HG03196 (cell line): ENCODE data around the gene BRI3.
A peak's percentile ranks its signal among the peaks of the same experiment; 100 is the strongest.
"Not testable (repeated sequence)": the region's sequence is repeated elsewhere in the genome, so short reads cannot be mapped to it uniquely, and the experiment has no call there.

ENCODE experiments used
- ATAC-seq: cut with Tn5 transposase; IDR thresholded peaks from one replicate; pipeline ENCODE4 v1.9.1; 2021; ENCODE audit not compliant: unreplicated experiment

The BRI3 gene

DNA sequence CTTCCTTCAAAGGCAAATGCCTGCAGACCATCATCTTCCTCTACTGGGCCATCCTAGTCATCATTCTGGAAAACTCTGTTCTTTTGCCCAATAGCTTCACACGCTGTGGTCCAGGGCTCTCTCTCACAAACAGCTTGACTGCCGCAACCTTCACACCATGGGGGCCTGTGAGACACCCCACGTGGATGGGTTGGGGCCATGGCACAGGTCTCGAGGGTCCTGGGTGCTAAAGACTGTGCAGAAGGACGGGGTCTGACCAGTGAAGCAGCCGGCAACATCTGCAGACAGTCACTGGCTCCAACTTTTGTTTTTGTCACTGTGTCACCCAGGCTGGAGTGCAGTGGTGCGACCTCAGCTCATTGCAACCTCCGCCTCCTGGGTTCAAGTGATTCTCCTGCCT lies 28.1 kb downstream of the BRI3 start:
- ATAC-seq: no peak

- ATAC-seq: no peak
Measured at GRCh38 chr7:98312201-98312600, 30.7 kb downstream of the BRI3 start.

GRCh38 chr7:98314469-98314868 lies 33.0 kb downstream of the BRI3 start:
- peak; percentile 40 for ATAC-seq

- no peak for ATAC-seq
Measured at GRCh38 chr7:98315318-98315993, 34.0 kb downstream of the BRI3 start.

GRCh38 chr7:98315994-98316527 lies 34.6 kb downstream of the BRI3 start:
- ATAC-seq: not testable (repeated sequence)

DNA sequence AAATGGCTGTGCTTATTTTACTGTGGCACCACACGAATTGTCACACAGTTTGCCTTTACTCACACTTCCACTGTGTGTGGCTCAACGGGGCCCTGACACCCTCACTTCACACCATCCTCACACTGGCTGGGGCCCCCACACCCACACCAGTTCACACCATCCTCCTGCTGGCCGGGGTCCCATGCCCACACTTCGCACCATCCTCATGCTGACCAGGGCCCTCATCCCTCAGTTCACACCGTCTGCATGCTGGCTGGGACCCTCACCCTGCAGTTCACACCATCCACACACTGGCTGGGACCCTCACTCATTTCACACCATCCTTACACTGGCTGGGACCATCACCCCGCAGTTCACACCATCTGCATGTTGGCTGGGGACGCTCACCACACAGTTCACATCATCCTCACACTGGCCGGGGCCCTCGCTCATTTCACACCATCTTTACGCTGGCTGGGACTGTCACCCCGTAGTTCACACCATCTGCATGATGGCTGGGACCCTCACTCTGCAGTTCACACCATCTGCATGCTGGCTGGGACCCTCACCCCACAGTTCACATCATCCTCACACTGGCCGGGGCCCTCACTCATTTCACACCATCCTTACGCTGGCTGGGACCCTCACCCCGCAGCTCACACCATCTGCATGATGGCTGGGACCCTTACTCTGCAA lies 36.0 kb downstream of the BRI3 start:
- no peak for ATAC-seq

GRCh38 chr7:98319176-98319575 lies 37.7 kb downstream of the BRI3 start:
- no peak for ATAC-seq

DNA sequence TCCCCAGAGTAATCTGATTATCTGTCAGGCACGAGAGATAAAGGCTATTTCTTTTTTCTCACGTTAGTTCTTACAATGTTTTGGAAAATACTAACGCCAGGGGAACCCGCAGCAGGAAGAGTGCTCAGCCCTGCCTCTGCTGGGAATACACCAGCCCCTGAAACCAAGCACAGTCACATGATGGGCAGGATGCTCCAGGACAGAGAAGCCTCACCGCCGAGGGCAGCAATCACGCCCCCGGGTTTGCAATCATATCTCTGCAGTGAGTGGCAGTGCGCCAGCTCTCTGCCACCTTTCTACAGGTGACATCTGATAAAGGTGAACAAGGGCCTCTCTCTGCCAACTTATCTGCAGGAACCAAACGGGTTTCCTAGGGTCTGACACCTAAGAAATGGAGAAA lies 39.8 kb downstream of the BRI3 start:
- ATAC-seq: no peak

DNA sequence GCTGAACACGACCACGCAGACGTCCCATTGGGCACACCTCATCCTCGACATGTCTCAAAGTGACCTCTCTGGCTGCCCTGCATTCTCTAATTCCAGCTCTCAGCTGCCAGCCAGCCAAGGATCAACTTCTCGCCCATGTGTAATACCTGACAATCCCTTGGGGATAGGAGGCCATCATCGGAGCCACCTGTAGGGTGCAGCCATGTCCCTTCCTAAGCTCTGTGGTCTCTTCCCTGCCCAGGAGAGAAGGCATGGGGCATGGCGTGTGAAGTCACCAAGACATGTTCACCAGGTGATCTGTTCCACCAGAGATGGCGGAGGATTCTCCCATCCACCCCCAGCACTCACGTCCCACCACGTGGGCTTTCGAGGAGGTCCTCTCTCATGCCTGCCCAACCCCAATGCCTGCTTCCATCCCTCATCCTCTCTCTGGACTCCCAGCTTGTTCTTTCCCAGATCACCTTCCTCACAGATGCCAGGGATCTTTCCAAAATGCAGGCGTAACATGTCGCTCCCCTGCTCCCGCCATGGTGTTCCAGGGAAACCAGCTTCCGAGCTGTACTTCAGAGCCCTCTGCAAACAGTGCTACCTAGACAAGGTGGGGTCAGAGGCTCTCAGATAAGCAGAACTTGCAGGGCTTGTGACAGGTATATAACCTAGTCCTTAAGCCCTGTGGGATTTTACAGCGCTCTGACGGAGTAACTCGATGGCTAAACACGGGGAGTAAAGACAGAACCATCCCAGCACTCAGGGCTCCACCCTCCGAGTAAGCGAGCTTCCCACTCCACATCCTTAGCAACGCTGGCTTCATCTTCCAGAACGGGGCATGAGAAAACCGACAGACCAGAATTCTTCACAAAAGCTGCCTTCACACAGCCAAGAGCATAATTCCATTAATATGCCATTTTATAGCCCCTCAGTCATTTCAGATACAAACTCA lies 41.1 kb downstream of the BRI3 start:
- no peak for ATAC-seq

GRCh38 chr7:98323597-98324322 lies 42.3 kb downstream of the BRI3 start:
- no peak for ATAC-seq

GRCh38 chr7:98324782-98325181 lies 43.3 kb downstream of the BRI3 start:
- no peak for ATAC-seq

DNA sequence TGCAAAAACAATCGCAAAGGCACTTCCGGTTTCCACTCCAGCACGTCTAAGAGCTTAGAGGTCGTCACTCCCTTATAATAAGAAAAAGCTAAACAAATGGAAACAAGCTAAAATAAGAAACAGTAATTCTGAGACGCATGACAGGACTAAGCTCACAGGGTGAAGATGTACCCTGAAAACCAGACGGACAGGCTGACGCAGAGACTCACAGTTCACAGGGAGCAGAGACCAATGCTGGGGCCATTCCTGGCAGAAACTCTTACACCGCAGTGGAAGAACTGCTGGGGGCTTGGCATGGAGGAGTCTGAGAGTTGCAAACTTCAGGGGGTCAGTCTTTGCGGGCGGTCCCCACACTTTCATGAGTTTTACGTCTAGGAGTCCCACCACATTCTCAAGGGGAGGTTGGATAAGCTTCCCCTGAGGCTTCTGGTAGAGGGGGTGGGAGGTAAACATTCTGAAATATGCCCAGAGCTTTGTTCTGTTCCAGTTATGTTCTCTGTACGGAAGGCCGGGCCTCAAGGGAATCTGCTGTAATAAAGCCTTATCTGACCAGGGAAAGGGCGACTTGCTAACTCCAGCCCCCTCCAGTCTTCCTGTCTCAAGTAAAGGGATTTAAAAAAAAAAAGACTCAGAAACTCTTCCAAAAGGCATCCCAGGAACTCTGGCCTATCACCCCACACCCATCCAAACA lies 47.8 kb downstream of the BRI3 start:
- ATAC-seq: no peak

- ATAC-seq: no peak
Measured at GRCh38 chr7:98329791-98330373, 48.4 kb downstream of the BRI3 start.

GRCh38 chr7:98330926-98331529 lies 49.5 kb downstream of the BRI3 start:
- no peak for ATAC-seq

GRCh38 chr7:98334081-98334480 lies 52.6 kb downstream of the BRI3 start:
- ATAC-seq: no peak

GRCh38 chr7:98335411-98335977 lies 54.0 kb downstream of the BRI3 start:
- ATAC-seq: no peak

- ATAC-seq: no peak
Measured at GRCh38 chr7:98338441-98338840, 57.0 kb downstream of the BRI3 start.

DNA sequence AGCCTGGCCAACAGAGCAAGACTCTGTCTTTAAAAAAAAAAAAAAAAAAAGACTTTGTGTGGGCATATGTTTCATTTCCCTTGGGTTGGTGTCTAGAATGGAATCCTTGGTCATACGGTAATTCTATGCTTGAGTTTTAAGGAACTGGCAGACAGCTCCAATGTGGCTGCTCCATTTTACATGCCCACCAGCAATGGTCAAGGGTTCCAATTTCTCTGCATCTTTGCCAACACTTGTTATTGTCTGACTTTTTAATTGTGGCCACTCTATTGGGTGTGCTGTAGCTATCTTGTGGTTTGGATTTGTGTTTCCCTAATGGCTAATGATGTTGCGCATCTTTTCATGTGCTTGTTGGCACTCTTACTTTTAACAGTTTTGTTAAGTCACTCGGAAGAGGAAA lies 57.6 kb downstream of the BRI3 start:
- no peak for ATAC-seq

- no peak for ATAC-seq
Measured at GRCh38 chr7:98341106-98341505, 59.6 kb downstream of the BRI3 start.
